ENCODE results near the gene PLEKHG4B.

DNA sequence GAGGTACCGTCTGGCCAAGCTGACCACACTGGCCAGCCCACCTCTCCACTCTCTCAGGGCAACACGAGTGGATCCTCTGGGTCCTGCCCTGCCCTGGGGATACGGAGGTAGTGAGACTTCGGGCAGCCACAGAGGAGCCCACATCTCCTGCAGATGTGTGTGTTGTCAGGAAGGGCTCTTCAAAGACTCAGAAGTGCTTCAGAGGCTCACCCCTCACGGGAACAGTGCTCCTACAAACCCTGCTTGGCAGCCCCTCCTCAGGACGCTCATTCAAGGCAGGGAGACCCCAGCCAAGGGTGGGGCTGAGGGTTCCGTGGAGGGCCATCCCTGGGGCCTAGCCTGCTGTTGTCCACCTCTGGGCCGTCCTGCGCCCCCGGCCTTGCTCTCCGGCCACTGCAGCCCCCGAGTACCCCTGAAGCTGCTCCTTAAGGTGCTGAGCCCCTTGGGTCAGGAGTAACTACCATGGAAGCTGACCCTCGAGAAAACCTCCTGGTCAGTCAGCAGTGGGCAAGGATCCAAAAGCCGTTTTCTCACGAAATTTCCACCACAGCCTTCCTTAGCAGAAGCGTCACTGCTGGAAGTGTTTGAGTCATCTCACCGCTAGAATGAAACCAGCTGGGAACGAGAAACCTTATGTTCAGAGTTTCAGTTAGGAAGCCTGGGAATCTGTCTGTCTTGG, 76.2 kb downstream of the PLEKHG4B start:
- TF ChIP-seq, protein P1, sequence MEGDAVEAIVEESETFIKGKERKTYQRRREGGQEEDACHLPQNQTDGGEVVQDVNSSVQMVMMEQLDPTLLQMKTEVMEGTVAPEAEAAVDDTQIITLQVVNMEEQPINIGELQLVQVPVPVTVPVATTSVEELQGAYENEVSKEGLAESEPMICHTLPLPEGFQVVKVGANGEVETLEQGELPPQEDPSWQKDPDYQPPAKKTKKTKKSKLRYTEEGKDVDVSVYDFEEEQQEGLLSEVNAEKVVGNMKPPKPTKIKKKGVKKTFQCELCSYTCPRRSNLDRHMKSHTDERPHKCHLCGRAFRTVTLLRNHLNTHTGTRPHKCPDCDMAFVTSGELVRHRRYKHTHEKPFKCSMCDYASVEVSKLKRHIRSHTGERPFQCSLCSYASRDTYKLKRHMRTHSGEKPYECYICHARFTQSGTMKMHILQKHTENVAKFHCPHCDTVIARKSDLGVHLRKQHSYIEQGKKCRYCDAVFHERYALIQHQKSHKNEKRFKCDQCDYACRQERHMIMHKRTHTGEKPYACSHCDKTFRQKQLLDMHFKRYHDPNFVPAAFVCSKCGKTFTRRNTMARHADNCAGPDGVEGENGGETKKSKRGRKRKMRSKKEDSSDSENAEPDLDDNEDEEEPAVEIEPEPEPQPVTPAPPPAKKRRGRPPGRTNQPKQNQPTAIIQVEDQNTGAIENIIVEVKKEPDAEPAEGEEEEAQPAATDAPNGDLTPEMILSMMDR (IDR thresholded peaks at IDR 0.05; ENCODE audit: low read length): no peak
- TF ChIP-seq EZH2 (optimal IDR thresholded peaks at IDR 0.05; ENCODE audit: low read depth, low read length) (no peak), EZH2phosphoT487 (IDR thresholded peaks at IDR 0.05; ENCODE audit: low read length) (no peak)

Data from MM.1S (cell line).